Endothelial cell (in vitro differentiated cells): Measurements from ENCODE around the gene CCDC97. TPM values are rescaled to one million over a fixed set of nuclear protein-coding genes. Genes with fewer than 3 reads are reported as not detected.

Source experiments
- DNase-seq: peaks from one replicate; pipeline ENCODE4 v3.0.0; 2021; ENCODE audit warnings: low spot score
- H3K27ac Mint-ChIP-seq: one replicate; pipeline ENCODE4 v1.8.0; 2021; ENCODE audit warnings: mixed read lengths, inconsistent platforms; ENCODE audit not compliant: unreplicated experiment
- H3K27me3 Mint-ChIP-seq: one replicate; pipeline ENCODE4 v1.8.0; 2021; ENCODE audit warnings: mild to moderate bottlenecking, moderate library complexity, mixed read lengths, inconsistent platforms; ENCODE audit not compliant: unreplicated experiment
- H3K36me3 Mint-ChIP-seq: one replicate; pipeline ENCODE4 v1.8.0; 2021; ENCODE audit warnings: mild to moderate bottlenecking, low read depth, mixed read lengths, inconsistent platforms; ENCODE audit not compliant: unreplicated experiment
- H3K4me1 Mint-ChIP-seq: one replicate; pipeline ENCODE4 v1.8.0; 2021; ENCODE audit warnings: mild to moderate bottlenecking, mixed read lengths, inconsistent platforms; ENCODE audit not compliant: unreplicated experiment
- H3K4me3 Mint-ChIP-seq: one replicate; pipeline ENCODE4 v1.8.0; 2021; ENCODE audit warnings: mild to moderate bottlenecking, mixed read lengths, inconsistent platforms; ENCODE audit not compliant: unreplicated experiment
- H3K9me3 Mint-ChIP-seq: one replicate; pipeline ENCODE4 v1.8.0; 2021; ENCODE audit warnings: mixed read lengths, inconsistent platforms; ENCODE audit not compliant: unreplicated experiment
- total RNA-seq: library from RNA; stranded (reverse); fragmentation: NEBNext Ultra II Directional; extraction: Animal tissue kit (Norgen Biotek cat#: 25700); gene quantifications from one replicate; pipeline ENCODE4 v1.2.1, GENCODE V29; 2021; ENCODE audit not compliant: unreplicated experiment
- TF ChIP-seq, protein P1 (sequence below): fragments of 200-600 bp; sonication (generic); IDR thresholded peaks from one replicate; pipeline ENCODE4 v1.5.0; 2021; ENCODE audit warnings: antibody characterized with exemption; ENCODE audit not compliant: unreplicated experiment

The CCDC97 gene
- total RNA-seq, 1 donor from 2014 or later = 28.6 TPM

DNA sequence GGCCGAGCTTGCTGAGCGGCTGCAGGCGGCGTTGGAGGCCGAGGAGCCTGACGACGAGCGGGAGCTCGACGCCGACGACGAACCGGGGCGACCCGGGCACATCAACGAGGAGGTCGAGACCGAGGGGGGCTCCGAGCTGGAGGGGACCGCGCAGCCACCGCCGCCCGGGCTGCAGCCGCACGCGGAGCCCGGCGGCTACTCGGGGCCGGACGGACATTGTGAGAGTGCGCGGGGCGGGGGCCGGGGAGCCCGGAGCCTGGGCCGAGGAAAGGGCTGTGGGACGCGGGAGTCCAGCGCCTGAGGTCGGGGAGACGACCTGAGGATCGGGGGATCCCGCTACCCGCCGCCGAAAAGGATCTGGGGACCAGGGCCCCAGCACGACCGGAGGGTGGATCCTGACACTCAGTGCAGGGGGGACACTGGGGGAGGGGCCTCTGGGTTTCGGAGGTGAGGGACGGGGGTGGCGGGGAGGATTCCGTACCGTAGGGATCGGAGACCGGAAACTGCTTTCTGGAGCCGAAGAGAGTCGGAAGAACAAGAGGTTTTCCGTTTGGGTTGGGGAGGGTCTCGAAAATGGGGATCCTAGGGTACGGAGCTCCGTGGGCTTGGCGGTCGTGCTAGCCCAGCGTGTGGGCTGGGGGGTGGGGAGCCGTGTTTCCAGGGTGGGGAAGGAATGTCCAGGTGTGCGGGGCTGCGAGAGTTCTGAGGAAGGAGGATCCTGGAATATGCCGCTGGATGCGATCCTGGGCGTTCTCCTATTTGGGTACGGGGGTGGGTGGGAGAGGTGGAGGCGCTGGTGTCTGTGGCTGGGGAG is 45.2 kb upstream of the CCDC97 start:
- Mint-ChIP-seq H3K27me3 (peaks cover 15% of the 10 kb centered on the region), H3K4me1 (peaks cover 40% of the 10 kb centered on the region), H3K27ac (peak overlapping the region; percentile 100), H3K4me3 (peak overlapping the region; percentile 100), H3K9me3 (no peaks in the 10 kb centered on the region), H3K36me3 (peaks cover 39% of the 10 kb centered on the region)
- DNase-seq = peak; percentile 56
- TF ChIP-seq, protein P1, sequence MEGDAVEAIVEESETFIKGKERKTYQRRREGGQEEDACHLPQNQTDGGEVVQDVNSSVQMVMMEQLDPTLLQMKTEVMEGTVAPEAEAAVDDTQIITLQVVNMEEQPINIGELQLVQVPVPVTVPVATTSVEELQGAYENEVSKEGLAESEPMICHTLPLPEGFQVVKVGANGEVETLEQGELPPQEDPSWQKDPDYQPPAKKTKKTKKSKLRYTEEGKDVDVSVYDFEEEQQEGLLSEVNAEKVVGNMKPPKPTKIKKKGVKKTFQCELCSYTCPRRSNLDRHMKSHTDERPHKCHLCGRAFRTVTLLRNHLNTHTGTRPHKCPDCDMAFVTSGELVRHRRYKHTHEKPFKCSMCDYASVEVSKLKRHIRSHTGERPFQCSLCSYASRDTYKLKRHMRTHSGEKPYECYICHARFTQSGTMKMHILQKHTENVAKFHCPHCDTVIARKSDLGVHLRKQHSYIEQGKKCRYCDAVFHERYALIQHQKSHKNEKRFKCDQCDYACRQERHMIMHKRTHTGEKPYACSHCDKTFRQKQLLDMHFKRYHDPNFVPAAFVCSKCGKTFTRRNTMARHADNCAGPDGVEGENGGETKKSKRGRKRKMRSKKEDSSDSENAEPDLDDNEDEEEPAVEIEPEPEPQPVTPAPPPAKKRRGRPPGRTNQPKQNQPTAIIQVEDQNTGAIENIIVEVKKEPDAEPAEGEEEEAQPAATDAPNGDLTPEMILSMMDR = no peak

DNA sequence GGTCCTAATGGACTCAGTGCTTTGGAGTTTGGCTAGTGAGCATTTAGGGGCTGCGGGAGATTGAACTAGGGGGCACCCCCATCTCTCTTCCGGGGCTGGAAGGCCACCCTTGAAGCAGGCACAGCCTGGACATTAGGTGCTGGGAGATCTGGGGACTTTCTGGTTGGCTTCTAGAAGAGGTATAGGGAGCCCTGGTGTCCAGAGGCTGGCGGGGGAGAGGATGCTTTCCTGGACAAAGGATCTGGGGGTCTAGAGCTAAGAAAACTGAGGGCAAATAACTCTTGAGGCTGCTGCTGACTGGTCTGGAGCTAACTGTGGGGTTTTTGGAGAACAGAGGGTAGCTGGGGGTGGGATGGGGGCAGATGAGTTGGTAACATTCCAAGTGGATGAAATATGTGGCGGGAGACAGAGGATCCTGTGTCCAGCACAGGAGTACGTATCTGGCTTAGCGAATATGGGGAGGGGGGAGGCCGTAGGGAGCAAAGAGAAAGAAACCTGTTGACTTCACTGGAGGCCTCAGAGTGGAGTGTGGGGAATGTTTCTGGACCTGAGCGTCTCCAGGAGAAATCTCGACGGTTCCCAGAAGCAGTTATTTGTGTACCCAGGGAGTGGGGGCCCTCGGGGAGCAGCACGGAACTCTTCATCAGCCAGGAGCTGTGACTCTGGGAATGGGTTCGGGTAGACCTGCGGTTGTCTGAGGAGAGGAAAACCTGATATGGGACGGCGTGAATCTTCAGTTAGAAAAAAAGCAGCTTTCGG is 44.4 kb upstream of the CCDC97 start:
- TF ChIP-seq, protein P1 = no peak
- Mint-ChIP-seq H3K4me1 (peaks cover 40% of the 10 kb centered on the region), H3K4me3 (peak overlapping the region; percentile 100), H3K9me3 (no peaks in the 10 kb centered on the region), H3K27me3 (peaks cover 15% of the 10 kb centered on the region), H3K36me3 (peaks cover 39% of the 10 kb centered on the region), H3K27ac (peak overlapping the region; percentile 100)
- DNase-seq = peak; percentile 9

DNA sequence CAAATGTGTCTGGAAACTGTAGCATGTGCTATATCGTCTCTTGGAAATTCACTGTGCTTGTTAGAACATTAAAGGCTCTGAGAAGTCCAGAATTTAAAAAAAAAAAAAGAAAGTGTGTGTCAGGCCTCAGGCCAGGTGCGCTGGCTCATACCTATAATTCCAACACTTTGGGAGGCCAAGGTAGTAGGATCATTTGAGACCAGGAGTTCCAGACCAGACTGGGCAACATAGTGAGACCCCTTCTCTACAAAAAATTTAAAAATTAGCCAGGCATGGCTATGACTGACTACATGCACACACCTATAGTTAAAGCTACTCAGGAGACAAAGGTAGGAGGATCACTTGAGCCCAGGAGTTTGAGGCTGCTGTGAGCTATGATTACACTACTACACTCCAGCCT is 40.9 kb upstream of the CCDC97 start:
- H3K9me3 Mint-ChIP-seq = no peaks in the 10 kb centered on the region
- peaks cover 58% of the 10 kb centered on the region for H3K4me1 Mint-ChIP-seq
- peaks cover 62% of the 10 kb centered on the region for H3K36me3 Mint-ChIP-seq
- no peak overlapping the region for H3K4me3 Mint-ChIP-seq
- DNase-seq = no peak
- TF ChIP-seq, protein P1 = no peak
- H3K27ac Mint-ChIP-seq = no peak overlapping the region
- peaks cover 3% of the 10 kb centered on the region for H3K27me3 Mint-ChIP-seq

DNA sequence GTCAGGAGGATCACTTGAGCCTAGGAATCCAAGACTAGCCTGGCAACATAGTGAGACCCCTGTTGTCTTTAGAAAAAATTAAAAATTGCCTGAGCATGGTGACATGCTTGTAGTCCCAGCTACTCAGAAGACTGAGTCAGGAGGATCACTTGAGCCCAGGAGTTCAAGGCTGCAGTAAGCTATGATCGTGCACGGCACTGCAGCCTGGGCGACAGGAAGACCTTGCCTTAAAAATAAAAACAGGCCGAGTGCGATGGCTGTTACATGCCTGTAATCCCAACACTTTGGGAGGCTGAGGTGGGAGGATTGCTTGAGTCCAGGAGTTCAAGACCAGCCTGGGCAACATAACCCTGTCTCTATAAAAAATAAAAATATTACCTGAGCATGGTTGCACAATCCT is 40.4 kb upstream of the CCDC97 start:
- H3K9me3 Mint-ChIP-seq = no peaks in the 10 kb centered on the region
- peaks cover 64% of the 10 kb centered on the region for H3K4me1 Mint-ChIP-seq
- peaks cover 64% of the 10 kb centered on the region for H3K36me3 Mint-ChIP-seq
- peaks cover 2% of the 10 kb centered on the region for H3K27me3 Mint-ChIP-seq
- TF ChIP-seq, protein P1 = no peak
- H3K4me3 Mint-ChIP-seq = no peak overlapping the region
- no peak for DNase-seq
- no peak overlapping the region for H3K27ac Mint-ChIP-seq

DNA sequence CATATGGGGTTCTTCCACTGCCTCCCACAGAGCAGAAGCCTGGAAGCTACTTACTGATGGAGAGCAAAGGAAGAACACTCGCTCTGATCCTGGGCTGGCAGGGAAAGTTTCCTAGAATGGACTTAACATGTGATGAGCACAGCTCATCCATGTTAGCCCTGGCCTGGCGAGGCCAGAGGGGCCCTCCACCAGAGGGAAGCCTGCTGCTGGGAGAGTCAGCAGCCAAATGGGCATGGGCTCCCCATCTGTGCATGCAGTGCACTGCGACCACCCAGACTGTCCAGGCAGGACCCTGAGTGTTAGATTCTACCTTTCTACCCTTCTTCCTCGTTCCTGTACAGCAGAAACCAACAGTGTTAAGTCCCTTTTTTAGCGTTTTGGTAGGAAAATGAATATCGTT is 36.9 kb upstream of the CCDC97 start:
- Mint-ChIP-seq H3K27ac (peak overlapping the region; percentile 74), H3K9me3 (no peaks in the 10 kb centered on the region), H3K36me3 (peaks cover 51% of the 10 kb centered on the region)

More for the DNA sequence above, 36.9 kb upstream of the CCDC97 start:
- peak overlapping the region; percentile 53 for H3K4me3 Mint-ChIP-seq
- peaks cover 2% of the 10 kb centered on the region for H3K27me3 Mint-ChIP-seq
- peak; percentile 11 for DNase-seq
- peaks cover 36% of the 10 kb centered on the region for H3K4me1 Mint-ChIP-seq
- TF ChIP-seq, protein P1 = no peak
